HepG2 (cell line): ENCODE results near the gene NAA35. TPM values are rescaled to one million over a fixed set of nuclear protein-coding genes. Genes with fewer than 3 reads are reported as not detected.

ENCODE experiments used
- ATAC-seq: fragments of 200-7000 bp; cut with Tn5 transposase; 3 replicates; pipeline ENCODE4 v1.9.1; 2020; ENCODE audit warnings: mild to moderate bottlenecking, moderate library complexity
- BruUV-seq: library from RNA; stranded (reverse); fragments of 400-500 nt; replicated peaks from 2 replicates; lab custom pipeline; 2021; lab: Mats Ljungman, UMichigan
- CTCF ChIA-PET: fragments of 300-600 bp; formaldehyde crosslinking; extraction: SDS; loops from one replicate; lab custom pipeline; 2021; ENCODE audit warnings: low total read pairs, inconsistent platforms, low intra/inter-chr PET ratio; lab: Yijun Ruan, JAX
- POLR2A ChIA-PET: fragments of 350-600 bp; sonication (Branson Sonifier 250); formaldehyde crosslinking; loops from one replicate; lab custom pipeline; 2020; ENCODE audit warnings: antibody characterized with exemption, inconsistent platforms; lab: Yijun Ruan, JAX
- DNase-seq: peaks from one replicate; pipeline ENCODE4 v3.0.0-alpha.2; 2015; ENCODE audit warnings: low spot score
- FAIRE-seq: peaks from 3 replicates; lab custom pipeline; 2011; peaks lifted over from hg19 to GRCh38; lab: Jason Lieb, UNC
- H2AFZ ChIP-seq: one replicate; pipeline ENCODE4 v1.6.1; 2011; ENCODE audit warnings: low read length, inconsistent platforms
- H3K27ac ChIP-seq: fragments of 300-600 bp; 3 replicates; pipeline ENCODE4 v1.8.0; 2011; ENCODE audit warnings: mixed run types, mild to moderate bottlenecking, mixed read lengths, low read length, inconsistent platforms; ENCODE audit not compliant: insufficient read depth; ENCODE audit errors: extremely low read length
- H3K27me3 ChIP-seq, 2 experiments: fragments of 200-600 bp in 1 of 2; 2 replicates in 1 of 2; 3 replicates in 1 of 2; pipeline versions ENCODE4 v1.6.0 to v1.8.0; 2011; ENCODE audit warnings: low read length in 2 of 2, mild to moderate bottlenecking in 2 of 2, moderate library complexity in 2 of 2, inconsistent platforms in 1 of 2; ENCODE audit not compliant: insufficient read depth in 2 of 2, control insufficient read depth in 1 of 2
- H3K36me3 ChIP-seq, 2 experiments: fragments of 200-600 bp in 1 of 2; replicated peaks in 1 of 2; 2 replicates in 1 of 2; 3 replicates in 1 of 2; pipeline versions ENCODE4 v1.5.1 to v1.8.0; 2011; ENCODE audit warnings: low read length in 2 of 2, inconsistent platforms in 1 of 2; ENCODE audit not compliant: insufficient read depth in 2 of 2, control insufficient read depth in 1 of 2
- H3K4me1 ChIP-seq: 2 replicates; pipeline ENCODE4 v1.5.1; 2012; ENCODE audit warnings: low read length, inconsistent platforms; ENCODE audit not compliant: insufficient read depth
- H3K4me2 ChIP-seq: 2 replicates; pipeline ENCODE4 v1.6.0; 2011; ENCODE audit warnings: low read depth, low read length, inconsistent platforms
- H3K4me3 ChIP-seq, 3 experiments: fragments of 200-600 bp in 1 of 3; sonication (generic), shearing (Covaris generic) in 1 of 3; replicated peaks in 1 of 3; 2 replicates each; pipeline ENCODE4 v1.5.1; 2011 to 2016; ENCODE audit warnings: low read length in 3 of 3, inconsistent platforms in 2 of 3, low read depth in 2 of 3, mild to moderate bottlenecking in 2 of 3, control low read depth in 1 of 3, mixed read lengths in 1 of 3; ENCODE audit not compliant: insufficient read depth in 1 of 3
- H3K79me2 ChIP-seq: one replicate; pipeline ENCODE4 v1.6.1; 2011; ENCODE audit warnings: low read length, inconsistent platforms; ENCODE audit not compliant: insufficient read depth
- H3K9ac ChIP-seq: 2 replicates; pipeline ENCODE4 v1.6.0; 2011; ENCODE audit warnings: mild to moderate bottlenecking, low read depth, low read length, inconsistent platforms; ENCODE audit not compliant: insufficient read depth
- H3K9me3 ChIP-seq: 2 replicates; pipeline ENCODE4 v1.5.1; 2012; ENCODE audit warnings: mild to moderate bottlenecking, low read length
- H4K20me1 ChIP-seq: 2 replicates; pipeline ENCODE4 v1.6.0; 2011; ENCODE audit warnings: inconsistent platforms, mild to moderate bottlenecking, low read length, moderate library complexity; ENCODE audit not compliant: insufficient read depth
- ARID3A ChIP-seq: IDR thresholded peaks from 2 replicates; pipeline ENCODE4 v1.6.1; 2012; ENCODE audit warnings: low read depth, low read length, improper control_type of control experiment
- BCL3 ChIP-seq: sonication (generic); formaldehyde crosslinking; IDR thresholded peaks from 2 replicates; pipeline ENCODE4 v1.5.1; 2020; ENCODE audit warnings: mild to moderate bottlenecking, missing genetic modification reagents, moderate library complexity
- BRF2 ChIP-seq: sonication (generic); formaldehyde crosslinking; IDR thresholded peaks from 2 replicates; pipeline ENCODE4 v1.8.1; 2022; ENCODE audit warnings: mild to moderate bottlenecking, missing genetic modification reagents
- CAMTA2 ChIP-seq: sonication (generic); formaldehyde crosslinking; IDR thresholded peaks from 2 replicates; pipeline ENCODE4 v1.4.0; 2020; ENCODE audit warnings: mild to moderate bottlenecking, missing genetic modification reagents, borderline replicate concordance
- E2F1 ChIP-seq: sonication (generic); formaldehyde crosslinking; IDR thresholded peaks from 2 replicates; pipeline ENCODE4 v1.5.0; 2020; ENCODE audit warnings: missing genetic modification reagents
- FUBP1 ChIP-seq: sonication (generic); formaldehyde crosslinking; IDR thresholded peaks from 2 replicates; pipeline ENCODE4 v1.5.1; 2020; ENCODE audit warnings: missing genetic modification reagents, mild to moderate bottlenecking, borderline replicate concordance
- MZF1 ChIP-seq: sonication (generic); formaldehyde crosslinking; IDR thresholded peaks from 2 replicates; pipeline ENCODE4 v1.8.1; 2023; ENCODE audit warnings: mild to moderate bottlenecking, missing genetic modification reagents, borderline replicate concordance
- RFX3 ChIP-seq: IDR thresholded peaks from 2 replicates; pipeline ENCODE4 v1.6.1; 2016; ENCODE audit warnings: missing biosample characterization, missing genetic modification reagents
- TRIM24 ChIP-seq: sonication (generic); formaldehyde crosslinking; IDR thresholded peaks from 2 replicates; pipeline ENCODE4 v1.8.0; 2022; ENCODE audit warnings: mild to moderate bottlenecking, missing genetic modification reagents
- ZFP36L2 ChIP-seq: sonication (generic); formaldehyde crosslinking; IDR thresholded peaks from 2 replicates; pipeline ENCODE4 v1.4.0; 2020; ENCODE audit warnings: missing genetic modification reagents
- ZNF17 ChIP-seq: sonication (generic); formaldehyde crosslinking; IDR thresholded peaks from 2 replicates; pipeline ENCODE4 v1.5.0; 2020; ENCODE audit warnings: mild to moderate bottlenecking, missing genetic modification reagents
- ZNF496 ChIP-seq: sonication (generic); formaldehyde crosslinking; IDR thresholded peaks from 2 replicates; pipeline ENCODE4 v1.8.1; 2023; ENCODE audit warnings: mild to moderate bottlenecking, moderate library complexity, missing genetic modification reagents; ENCODE audit not compliant: insufficient replicate concordance
- ZNF670 ChIP-seq: sonication (generic); formaldehyde crosslinking; IDR thresholded peaks from 2 replicates; pipeline ENCODE4 v1.8.0; 2022; ENCODE audit warnings: mild to moderate bottlenecking, missing genetic modification reagents, borderline replicate concordance
- ZNF704 ChIP-seq: sonication (generic); formaldehyde crosslinking; IDR thresholded peaks from 2 replicates; pipeline ENCODE4 v1.8.1; 2023; ENCODE audit warnings: mild to moderate bottlenecking, inconsistent platforms, moderate library complexity, missing genetic modification reagents, borderline replicate concordance
- WGBS: methylation state at CpG from one replicate; pipeline ENCODE4 v1.1.6; 2017; ENCODE audit warnings: low lambda C conversion rate; 5-methylcytosine and 5-hydroxymethylcytosine counted together
- in situ Hi-C: cut with HindIII; loops from 2 replicates; pipeline ENCODE4 v1.10.0; 2017; ENCODE audit warnings: low pct_unique_long_range_greater_than_20kb; ENCODE audit not compliant: extremely low pct_ligation_motif_present
- intact Hi-C: fragments of 100-400 bp; cut with micrococcal nuclease; formaldehyde crosslinking; loops from one replicate; pipeline ENCODE4 v1.10.0; 2022; ENCODE audit not compliant: unreplicated experiment
- polyA plus RNA-seq, 8 experiments: library from polyadenylated mRNA; depleted of rRNA in 3 of 8; stranded (reverse) in 7 of 8; unstranded in 1 of 8; fragments of >200 nt; fragmentation: Illumina TruSeq in 4 of 8; extraction: Trizol in 4 of 8; gene quantifications; 2 replicates each; pipeline versions ENCODE4 v1.2.1 to v1.2.3, GENCODE V29; 2011 to 2016; ENCODE audit warnings: low read depth in 4 of 8, missing spikeins in 1 of 8, mixed read lengths in 1 of 8; ENCODE audit not compliant: insufficient read depth in 1 of 8
- total RNA-seq, 5 experiments: library from RNA; depleted of rRNA; stranded (reverse); fragments of >200 nt; fragmentation: Illumina TruSeq; extraction: Trizol; gene quantifications; 2 replicates each; pipeline ENCODE4 v1.2.3, GENCODE V29; 2016; ENCODE audit warnings: low read depth in 1 of 5

NAA35 gene
- total and polyA plus RNA-seq, 2 of the 13 experiments (the other 11 are each of a cell fraction or from before 2014, with no cell fraction given) = 21.6 to 28.9 TPM

GRCh38 chr9:85943757-85944430 lies 2.9 kb downstream of the NAA35 start:
- Histone ChIP-seq H3K27me3 (no peaks in the 10 kb centered on the region; a peak in 1 of 5 replicates), H3K79me2 (peaks cover 73% of the 10 kb centered on the region), H3K4me3 (no peak overlapping the region), H3K36me3 (peaks cover 4 to 22% of the 10 kb centered on the region in 2 experiments; a peak in 4 of 5 replicates), H3K9ac (no peak overlapping the region), H3K4me2 (peak overlapping the region; percentile 89), H2AFZ (no peak overlapping the region), H3K9me3 (no peaks in the 10 kb centered on the region), H3K27ac (no peak overlapping the region), H3K4me1 (peaks cover 44% of the 10 kb centered on the region), H4K20me1 (peaks cover 7% of the 10 kb centered on the region; the same call in 1 of the 2 replicates)
- WGBS = 96% methylated on average over 1 of the region's 1 CpG
- DNase-seq = no peak
- ChIA-PET CTCF (no interaction called here), POLR2A (no interaction called here)
- no TSS peak for BruUV-seq
- intact Hi-C loops (no loop called here), in situ Hi-C loops (loop anchor here (10.0 kb wide), 1 partner anchor 341 kb away; the partner anchor contains the start of gene ISCA1)
- no peak for FAIRE-seq
- no peak for ATAC-seq
- no peak for TF ChIP-seq CAMTA2
- TF ChIP-seq ARID3A = no peak
- TF ChIP-seq RFX3 (CRISPR knock-in tag) = no peak
- no peak for TF ChIP-seq BRF2 (CRISPR knock-in tag)
- no peak for TF ChIP-seq TRIM24 (CRISPR knock-in tag)
- no peak for TF ChIP-seq BCL3 (CRISPR knock-in tag)
- TF ChIP-seq ZNF17 = no peak
- TF ChIP-seq ZNF496 (CRISPR knock-in tag) = no peak
- TF ChIP-seq ZNF670 (CRISPR knock-in tag) = no peak
- TF ChIP-seq MZF1 (CRISPR knock-in tag) = no peak
- no peak for TF ChIP-seq ZNF704
- no peak for TF ChIP-seq FUBP1
- no peak for TF ChIP-seq E2F1 (CRISPR knock-in tag)
- no peak for TF ChIP-seq ZFP36L2
